Neuronal stem cell (in vitro differentiated cells): ENCODE data around the gene HLA-F.

ENCODE experiments used
- DNase-seq: peaks from one replicate; pipeline ENCODE4 v3.0.0-alpha.2; 2013; ENCODE audit warnings: low spot score
- H2AFZ ChIP-seq: one replicate; pipeline ENCODE4 v1.6.1; 2013; ENCODE audit warnings: mild to moderate bottlenecking, low read length, inconsistent platforms
- H2AK5ac ChIP-seq: 2 replicates; pipeline ENCODE4 v1.6.1; 2013; ENCODE audit warnings: low read depth, mild to moderate bottlenecking, inconsistent platforms, low read length, moderate library complexity, mixed read lengths
- H2BK120ac ChIP-seq: 2 replicates; pipeline ENCODE4 v1.6.1; 2013; ENCODE audit warnings: low read depth, mild to moderate bottlenecking, inconsistent platforms, low read length, moderate library complexity, mixed read lengths
- H2BK12ac ChIP-seq: one replicate; pipeline ENCODE4 v1.6.1; 2013; ENCODE audit warnings: low read length, inconsistent platforms
- H2BK15ac ChIP-seq: 2 replicates; pipeline ENCODE4 v1.6.1; 2013; ENCODE audit warnings: mild to moderate bottlenecking, low read length, inconsistent platforms, mixed read lengths
- H2BK5ac ChIP-seq: one replicate; pipeline ENCODE4 v1.6.1; 2013; ENCODE audit warnings: inconsistent platforms, mild to moderate bottlenecking, low read length, moderate library complexity
- H3K14ac ChIP-seq: one replicate; pipeline ENCODE4 v1.6.1; 2013; ENCODE audit warnings: low read length, inconsistent platforms
- H3K18ac ChIP-seq: 2 replicates; pipeline ENCODE4 v1.6.1; 2013; ENCODE audit warnings: low read length, inconsistent platforms
- H3K23ac ChIP-seq: 2 replicates; pipeline ENCODE4 v1.6.1; 2013; ENCODE audit warnings: low read depth, mild to moderate bottlenecking, mixed read lengths, low read length, inconsistent platforms; ENCODE audit not compliant: poor library complexity
- H3K27ac ChIP-seq: replicated peaks from 3 replicates; pipeline ENCODE4 v1.5.1; 2013; ENCODE audit warnings: low read length, inconsistent platforms
- H3K27me3 ChIP-seq, 3 experiments: 2 replicates each; pipeline ENCODE4 v1.6.1; 2013; ENCODE audit warnings: low read length in 3 of 3, mild to moderate bottlenecking in 2 of 3, inconsistent platforms in 1 of 3, low read depth in 1 of 3, mixed read lengths in 1 of 3, moderate library complexity in 1 of 3; ENCODE audit not compliant: control insufficient read depth in 3 of 3, insufficient read depth in 3 of 3
- H3K36me3 ChIP-seq, 2 donors: replicated peaks in 1 of 2; 2 replicates each; pipeline ENCODE4 v1.6.1; 2013; ENCODE audit warnings: low read length in 2 of 2; ENCODE audit not compliant: control insufficient read depth in 2 of 2, insufficient read depth in 2 of 2
- H3K4ac ChIP-seq: 2 replicates; pipeline ENCODE4 v1.6.1; 2013; ENCODE audit warnings: inconsistent platforms, mild to moderate bottlenecking, low read length, moderate library complexity
- H3K4me1 ChIP-seq, 2 donors: 1 replicate in 1 of 2; 2 replicates in 1 of 2; pipeline ENCODE4 v1.6.1; 2013; ENCODE audit warnings: low read length in 2 of 2, low read depth in 1 of 2; ENCODE audit not compliant: control insufficient read depth in 2 of 2, insufficient read depth in 1 of 2
- H3K4me2 ChIP-seq: one replicate; pipeline ENCODE4 v1.6.1; 2013; ENCODE audit warnings: mild to moderate bottlenecking, low read length, inconsistent platforms; ENCODE audit not compliant: insufficient read depth, poor library complexity, severe bottlenecking
- H3K4me3 ChIP-seq, 2 donors: 2 replicates each; pipeline ENCODE4 v1.5.1; 2013; ENCODE audit warnings: low read length in 2 of 2, mild to moderate bottlenecking in 2 of 2, inconsistent platforms in 1 of 2, moderate library complexity in 1 of 2
- H3K79me1 ChIP-seq: one replicate; pipeline ENCODE4 v1.6.1; 2013; ENCODE audit warnings: low read depth, mild to moderate bottlenecking, inconsistent platforms, low read length, moderate library complexity
- H3K9ac ChIP-seq: one replicate; pipeline ENCODE4 v1.6.1; 2013; ENCODE audit warnings: mild to moderate bottlenecking, low read depth, low read length, inconsistent platforms; ENCODE audit not compliant: poor library complexity
- H3K9me3 ChIP-seq, 2 donors: replicated peaks in 1 of 2; 2 replicates each; pipeline versions ENCODE3 to v1.6.1; 2013; ENCODE audit warnings: low read length in 2 of 2, mild to moderate bottlenecking in 2 of 2, inconsistent platforms in 1 of 2, low read depth in 1 of 2, mixed read lengths in 1 of 2, moderate library complexity in 1 of 2; ENCODE audit not compliant: control insufficient read depth in 2 of 2, insufficient read depth in 1 of 2
- H4K8ac ChIP-seq: one replicate; pipeline ENCODE4 v1.6.1; 2013; ENCODE audit warnings: low read depth, mild to moderate bottlenecking, inconsistent platforms, low read length, moderate library complexity
- H4K91ac ChIP-seq: one replicate; pipeline ENCODE4 v1.6.1; 2013; ENCODE audit warnings: low read length, low read depth, mild to moderate bottlenecking, inconsistent platforms; ENCODE audit not compliant: poor library complexity
- WGBS, 2 donors: extraction: QIAGEN DNeasy Blood & Tissue Kit; methylation state at CpG; one replicate each; pipeline ENCODE4 v1.1.7; 2013; ENCODE audit warnings: missing lambda C conversion rate in 2 of 2, mixed read lengths in 1 of 2; ENCODE audit not compliant: insufficient read length in 2 of 2, insufficient replicate concordance in 1 of 2; ENCODE audit errors: extremely low coverage in 2 of 2; 5-methylcytosine and 5-hydroxymethylcytosine counted together

HLA-F gene

GRCh38 chr6:29742127-29742526, 18.9 kb downstream of the HLA-F start:
- no peak overlapping the region for H2BK120ac ChIP-seq
- H4K91ac ChIP-seq, result no peak overlapping the region
- no peaks in the 10 kb centered on the region for H3K36me3 ChIP-seq
- H3K23ac ChIP-seq, result no peak overlapping the region
- no CpG with 5 or more reads among the region's 4 CpGs for WGBS, 2 donors
- H4K8ac ChIP-seq, result no peak overlapping the region
- H2AK5ac ChIP-seq, result no peak overlapping the region
- peaks cover 0 to 36% (median 4%) of the 10 kb centered on the region in 3 experiments for H3K27me3 ChIP-seq
- peak overlapping the region; percentile 10 for H3K14ac ChIP-seq
- no peaks in the 10 kb centered on the region for H3K4me1 ChIP-seq
- peak overlapping the region in 1 of 2 donors; percentile 8 for H3K4me3 ChIP-seq
- no peak overlapping the region for H2BK12ac ChIP-seq
- no peak overlapping the region for H3K4ac ChIP-seq
- H2BK15ac ChIP-seq, result no peak overlapping the region
- no peak overlapping the region for H3K9ac ChIP-seq
- H3K27ac ChIP-seq, result no peak overlapping the region
- no peak overlapping the region for H2BK5ac ChIP-seq
- no peak for DNase-seq
- H3K9me3 ChIP-seq, result no peaks in the 10 kb centered on the region
- H3K79me1 ChIP-seq, result no peaks in the 10 kb centered on the region
- H2AFZ ChIP-seq, result no peak overlapping the region
- no peak overlapping the region for H3K18ac ChIP-seq
- H3K4me2 ChIP-seq, result no peak overlapping the region

DNA sequence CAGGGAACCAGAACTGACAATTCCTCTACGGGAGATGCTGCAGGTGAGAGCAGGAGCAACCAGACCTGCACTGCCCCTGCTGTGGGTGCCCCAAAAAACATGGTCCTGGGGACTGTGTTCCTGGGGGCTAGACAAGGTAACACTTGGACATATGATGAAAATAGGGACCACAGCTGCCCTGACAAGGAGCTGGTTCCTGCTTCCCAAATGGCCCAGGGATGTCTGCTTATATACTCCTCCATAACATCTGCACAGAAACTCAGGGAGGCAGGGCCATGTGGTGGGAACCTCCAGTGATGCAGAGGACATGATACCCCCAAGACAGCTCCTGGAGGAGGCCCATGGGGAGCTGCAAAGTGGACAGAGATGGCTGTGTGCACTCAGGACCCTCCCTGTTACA, 19.8 kb downstream of the HLA-F start:
- no peak overlapping the region for H3K27ac ChIP-seq
- no peaks in the 10 kb centered on the region for H3K9me3 ChIP-seq
- H3K4me1 ChIP-seq, result peaks cover 0 to 1% of the 10 kb centered on the region in 2 donors
- H3K9ac ChIP-seq, result no peak overlapping the region
- H3K4ac ChIP-seq, result no peak overlapping the region
- no peak overlapping the region for H4K8ac ChIP-seq
- WGBS, 2 donors, result no CpG with 5 or more reads among the region's 1 CpG
- no peak overlapping the region for H3K23ac ChIP-seq
- no peaks in the 10 kb centered on the region for H3K79me1 ChIP-seq
- H3K18ac ChIP-seq, result no peak overlapping the region
- no peak overlapping the region for H2BK120ac ChIP-seq
- H4K91ac ChIP-seq, result no peak overlapping the region
- DNase-seq, result no peak
- no peaks in the 10 kb centered on the region for H3K36me3 ChIP-seq
- H3K14ac ChIP-seq, result no peak overlapping the region
- no peak overlapping the region for H2BK12ac ChIP-seq
- no peak overlapping the region for H2BK15ac ChIP-seq
- H2BK5ac ChIP-seq, result no peak overlapping the region
- H3K27me3 ChIP-seq, result peaks cover under 1 to 44% (median 11%) of the 10 kb centered on the region in 3 experiments
- no peak overlapping the region for H2AFZ ChIP-seq
- no peak overlapping the region for H2AK5ac ChIP-seq
- H3K4me2 ChIP-seq, result no peak overlapping the region
- H3K4me3 ChIP-seq, result no peak overlapping the region

DNA sequence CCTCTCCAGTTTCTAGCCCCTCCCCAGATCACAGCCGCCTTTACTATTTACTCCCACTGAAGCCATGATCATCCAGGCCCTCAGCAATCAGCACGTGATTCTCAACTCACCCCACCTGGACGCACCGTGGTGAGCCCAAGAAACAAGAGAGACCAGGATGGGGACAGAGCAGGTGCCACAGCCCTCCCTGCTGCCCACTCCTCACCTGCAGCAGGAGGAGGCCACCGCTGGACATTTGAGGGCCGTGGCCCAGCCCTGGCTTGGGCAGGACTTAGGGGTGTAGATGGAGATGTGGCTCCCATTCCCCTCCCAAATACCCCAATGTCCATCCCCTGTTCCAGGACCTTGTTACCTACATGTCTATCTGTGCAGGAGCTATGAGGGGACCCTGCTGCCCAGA, 20.3 kb downstream of the HLA-F start:
- Histone ChIP-seq H3K4ac (no peak overlapping the region), H3K79me1 (no peaks in the 10 kb centered on the region), H2BK120ac (no peak overlapping the region), H2AFZ (no peak overlapping the region), H3K27ac (no peak overlapping the region), H3K27me3 (peaks cover 4 to 50% (median 17%) of the 10 kb centered on the region in 3 experiments), H3K23ac (no peak overlapping the region), H3K4me2 (no peak overlapping the region), H3K36me3 (no peaks in the 10 kb centered on the region), H2BK12ac (no peak overlapping the region), H3K4me1 (peaks cover 0 to 1% of the 10 kb centered on the region in 2 donors), H4K91ac (no peak overlapping the region), H3K9me3 (no peaks in the 10 kb centered on the region), H2BK5ac (no peak overlapping the region), H3K9ac (no peak overlapping the region), H3K14ac (no peak overlapping the region), H4K8ac (no peak overlapping the region), H2BK15ac (no peak overlapping the region), H2AK5ac (no peak overlapping the region), H3K18ac (no peak overlapping the region), H3K4me3 (no peak overlapping the region)
- DNase-seq, result no peak
- no CpG with 5 or more reads among the region's 6 CpGs for WGBS, 2 donors

DNA sequence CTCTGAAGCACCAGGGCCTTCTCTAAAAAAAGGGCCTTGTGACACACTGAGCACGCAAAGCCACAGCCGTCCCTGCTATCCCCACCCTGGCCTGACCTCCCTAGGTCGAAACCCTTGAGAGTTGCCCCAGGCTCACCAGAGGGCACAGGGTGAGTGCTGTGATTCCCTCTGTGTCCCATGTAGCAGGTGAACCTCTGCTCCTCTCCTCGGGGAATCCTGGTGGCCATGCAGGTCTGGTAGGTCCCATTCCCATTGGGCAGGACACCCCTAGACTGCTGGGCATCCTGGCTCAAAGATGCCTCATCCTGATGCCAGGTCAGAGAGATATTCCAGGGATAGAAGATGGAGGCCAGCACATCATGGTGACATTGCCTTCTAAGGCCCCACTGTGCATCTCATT, 20.9 kb downstream of the HLA-F start:
- no peak overlapping the region for H3K18ac ChIP-seq
- no peak overlapping the region for H3K4me2 ChIP-seq
- no CpG with 5 or more reads among the region's 4 CpGs for WGBS, 2 donors
- no peak overlapping the region for H4K91ac ChIP-seq
- H2AK5ac ChIP-seq, result no peak overlapping the region
- no peak overlapping the region for H2BK120ac ChIP-seq
- DNase-seq, result no peak
- H3K23ac ChIP-seq, result no peak overlapping the region
- H3K27ac ChIP-seq, result no peak overlapping the region
- H3K36me3 ChIP-seq, result no peaks in the 10 kb centered on the region
- peaks cover 0 to 1% of the 10 kb centered on the region in 2 donors for H3K4me1 ChIP-seq
- H3K14ac ChIP-seq, result no peak overlapping the region
- H2BK5ac ChIP-seq, result no peak overlapping the region
- H2BK12ac ChIP-seq, result no peak overlapping the region
- H3K79me1 ChIP-seq, result no peaks in the 10 kb centered on the region
- H4K8ac ChIP-seq, result no peak overlapping the region
- no peak overlapping the region for H3K4me3 ChIP-seq
- H3K4ac ChIP-seq, result no peak overlapping the region
- no peak overlapping the region for H2AFZ ChIP-seq
- no peaks in the 10 kb centered on the region for H3K9me3 ChIP-seq
- no peak overlapping the region for H3K9ac ChIP-seq
- peaks cover 6 to 55% (median 21%) of the 10 kb centered on the region in 3 experiments for H3K27me3 ChIP-seq
- no peak overlapping the region for H2BK15ac ChIP-seq
